Thyroid gland (tissue), 4 donors: Measurements from ENCODE around the gene PIP4K2A.

ENCODE experiments used
- POLR2A ChIP-seq, 2 donors: fragments of 450-650 bp; IDR thresholded peaks; one replicate each; pipeline ENCODE4 v1.6.1; 2017; ENCODE audit warnings: antibody characterized with exemption in 2 of 2, mild to moderate bottlenecking in 2 of 2, moderate library complexity in 1 of 2
- TF ChIP-seq, protein P1 (sequence below), 6 experiments: fragments of 200-600 bp in 3 of 6; fragments of 450-650 bp in 3 of 6; sonication (generic) in 3 of 6; IDR thresholded peaks; one replicate each; pipeline ENCODE4 v1.5.1; 2016 to 2019; ENCODE audit warnings: antibody characterized with exemption in 6 of 6, mild to moderate bottlenecking in 2 of 6, inconsistent platforms in 1 of 6, moderate library complexity in 1 of 6

DNA sequence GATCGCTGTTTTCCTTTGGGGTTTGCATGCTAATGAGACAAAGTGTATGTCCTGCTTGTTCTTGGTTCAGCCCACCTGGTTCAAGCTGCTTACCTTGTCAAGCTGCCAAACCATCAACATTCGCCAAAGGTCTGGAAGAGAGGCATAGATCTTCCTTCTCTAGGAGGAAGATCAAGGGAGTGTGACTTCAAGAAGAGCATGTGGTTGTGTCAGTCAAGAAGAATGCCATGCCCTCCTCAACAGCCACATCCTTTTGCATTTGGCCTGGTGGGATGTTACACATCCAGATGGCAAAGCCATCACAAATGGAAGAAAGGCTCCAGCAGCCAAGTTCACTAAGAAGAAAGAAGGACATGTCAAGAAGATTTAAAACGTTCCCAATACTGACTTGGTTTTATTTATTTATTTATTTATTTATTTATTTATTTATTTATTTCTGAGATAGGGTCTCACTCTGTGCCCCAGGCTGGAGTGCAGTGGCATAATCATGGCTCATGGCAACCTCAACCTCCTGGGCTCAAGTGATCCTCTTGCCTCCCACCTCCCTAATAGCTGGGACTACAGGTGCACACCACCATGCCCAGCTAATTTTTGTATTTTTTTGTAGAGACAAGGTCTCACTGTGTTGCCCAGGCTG, 5.1 kb upstream of the PIP4K2A start:
- TF ChIP-seq POLR2A (IDR thresholded peaks at IDR 0.05) = no peak
- TF ChIP-seq, protein P1, sequence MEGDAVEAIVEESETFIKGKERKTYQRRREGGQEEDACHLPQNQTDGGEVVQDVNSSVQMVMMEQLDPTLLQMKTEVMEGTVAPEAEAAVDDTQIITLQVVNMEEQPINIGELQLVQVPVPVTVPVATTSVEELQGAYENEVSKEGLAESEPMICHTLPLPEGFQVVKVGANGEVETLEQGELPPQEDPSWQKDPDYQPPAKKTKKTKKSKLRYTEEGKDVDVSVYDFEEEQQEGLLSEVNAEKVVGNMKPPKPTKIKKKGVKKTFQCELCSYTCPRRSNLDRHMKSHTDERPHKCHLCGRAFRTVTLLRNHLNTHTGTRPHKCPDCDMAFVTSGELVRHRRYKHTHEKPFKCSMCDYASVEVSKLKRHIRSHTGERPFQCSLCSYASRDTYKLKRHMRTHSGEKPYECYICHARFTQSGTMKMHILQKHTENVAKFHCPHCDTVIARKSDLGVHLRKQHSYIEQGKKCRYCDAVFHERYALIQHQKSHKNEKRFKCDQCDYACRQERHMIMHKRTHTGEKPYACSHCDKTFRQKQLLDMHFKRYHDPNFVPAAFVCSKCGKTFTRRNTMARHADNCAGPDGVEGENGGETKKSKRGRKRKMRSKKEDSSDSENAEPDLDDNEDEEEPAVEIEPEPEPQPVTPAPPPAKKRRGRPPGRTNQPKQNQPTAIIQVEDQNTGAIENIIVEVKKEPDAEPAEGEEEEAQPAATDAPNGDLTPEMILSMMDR (IDR thresholded peaks at IDR 0.05) = no peak
